SJSA1 (cell line): Measurements from ENCODE around the gene CD69. TPM values are rescaled to one million over a fixed set of nuclear protein-coding genes. Genes with fewer than 3 reads are reported as not detected.

Experiments
- DNase-seq, 2 experiments: peaks; one replicate each; pipeline ENCODE4 v3.0.0-alpha.2; 2015 to 2020; ENCODE audit warnings: low spot score in 2 of 2, low read depth in 1 of 2
- H3K27ac ChIP-seq: fragments of 250-450 bp; sonication (Bioruptor Pico); 2 replicates; pipeline ENCODE4 v1.5.1; 2020; ENCODE audit warnings: mild to moderate bottlenecking, moderate library complexity
- H3K27me3 ChIP-seq: fragments of 250-450 bp; sonication (Bioruptor Pico); replicated peaks from 2 replicates; pipeline ENCODE4 v1.5.1; 2020; ENCODE audit warnings: mild to moderate bottlenecking, moderate library complexity
- H3K36me3 ChIP-seq: fragments of 250-450 bp; sonication (Bioruptor Pico); 2 replicates; pipeline ENCODE4 v1.5.1; 2020; ENCODE audit warnings: mild to moderate bottlenecking
- H3K4me1 ChIP-seq: fragments of 250-450 bp; sonication (Bioruptor Pico); replicated peaks from 2 replicates; pipeline ENCODE4 v1.6.1; 2021; ENCODE audit warnings: mild to moderate bottlenecking
- H3K4me3 ChIP-seq: fragments of 250-450 bp; sonication (Bioruptor Pico); 2 replicates; pipeline ENCODE4 v1.5.1; 2020; ENCODE audit warnings: mild to moderate bottlenecking
- H3K9me3 ChIP-seq: fragments of 250-450 bp; sonication (Bioruptor Pico); replicated peaks from 2 replicates; pipeline ENCODE4 v1.5.1; 2020; ENCODE audit warnings: mild to moderate bottlenecking
- total RNA-seq: library from RNA; depleted of rRNA; stranded (reverse); fragments of >200 nt; shearing (Covaris generic); gene quantifications from 2 replicates; pipeline ENCODE4 v1.2.3, GENCODE V29; 2014

Gene CD69
- total RNA-seq, 1 experiment from 2014 or later, result 0.13 TPM

DNA sequence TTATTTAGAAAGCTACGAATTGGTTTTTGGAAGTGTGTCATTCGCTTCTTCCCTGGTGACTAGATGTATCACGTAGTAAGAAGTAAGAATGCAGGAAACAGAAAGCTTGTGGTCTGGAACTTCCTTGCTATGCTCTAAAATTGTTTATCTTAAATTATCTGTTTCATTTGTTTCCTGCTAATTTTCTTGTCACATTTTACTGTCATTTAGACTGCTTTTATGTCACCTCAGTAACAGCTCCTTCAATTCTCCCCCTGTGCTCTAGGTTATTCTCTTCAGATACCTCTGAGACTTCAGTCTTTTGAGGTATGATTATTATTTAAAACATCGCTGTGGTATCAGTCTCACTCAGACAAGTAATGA, 699 bp upstream of the CD69 start:
- Histone ChIP-seq H3K36me3 (no peaks in the 10 kb centered on the region), H3K27me3 (no peaks in the 10 kb centered on the region), H3K4me3 (no peak overlapping the region), H3K27ac (no peak overlapping the region), H3K9me3 (no peaks in the 10 kb centered on the region), H3K4me1 (peaks cover 8% of the 10 kb centered on the region)
- DNase-seq, result no peak

DNA sequence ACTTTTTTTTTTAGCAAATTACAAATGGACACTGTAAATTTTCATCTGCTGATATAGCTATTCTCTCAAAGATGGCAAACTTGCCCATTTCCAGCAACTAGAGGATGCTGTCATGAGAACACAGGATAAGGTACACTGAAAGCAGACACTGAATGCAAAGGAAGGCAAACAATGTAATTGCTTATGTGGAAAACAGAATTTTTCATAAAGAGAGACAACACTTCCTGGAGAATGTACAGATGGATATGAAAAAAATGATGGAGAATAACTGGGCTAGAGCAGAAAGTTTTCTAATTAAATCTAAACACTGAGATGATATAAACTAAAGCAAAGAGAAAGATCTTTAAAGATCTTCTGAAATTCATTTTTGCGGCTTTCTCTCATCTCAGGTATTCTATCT, 581 bp downstream of the CD69 start:
- no peak for DNase-seq
- H3K27ac ChIP-seq, result no peak overlapping the region
- no peaks in the 10 kb centered on the region for H3K36me3 ChIP-seq
- H3K9me3 ChIP-seq, result no peaks in the 10 kb centered on the region
- H3K4me1 ChIP-seq, result peaks cover 8% of the 10 kb centered on the region
- H3K4me3 ChIP-seq, result no peak overlapping the region
- H3K27me3 ChIP-seq, result no peaks in the 10 kb centered on the region

DNA sequence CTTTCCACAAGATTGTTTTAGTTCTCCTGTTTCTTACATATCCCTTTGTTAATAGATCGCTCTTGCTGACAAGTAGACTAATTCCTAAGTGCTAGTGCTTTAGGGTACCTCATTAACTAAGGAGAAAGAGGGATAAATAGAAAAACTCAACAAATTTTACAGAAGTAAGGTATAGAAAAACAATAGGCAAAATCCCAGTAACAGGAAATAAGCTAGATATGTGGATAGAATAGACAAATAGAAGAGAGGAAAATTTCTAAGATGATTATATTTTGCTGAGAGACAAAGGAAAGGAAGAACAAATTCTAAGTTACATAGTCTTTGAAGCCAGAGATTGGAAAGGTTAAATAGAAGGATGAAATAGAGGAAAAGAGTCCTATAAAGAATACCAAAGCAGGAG, 1.0 kb downstream of the CD69 start:
- Histone ChIP-seq H3K4me1 (peaks cover 8% of the 10 kb centered on the region), H3K27me3 (no peaks in the 10 kb centered on the region), H3K9me3 (no peaks in the 10 kb centered on the region), H3K27ac (no peak overlapping the region), H3K36me3 (no peaks in the 10 kb centered on the region), H3K4me3 (no peak overlapping the region)
- no peak for DNase-seq

DNA sequence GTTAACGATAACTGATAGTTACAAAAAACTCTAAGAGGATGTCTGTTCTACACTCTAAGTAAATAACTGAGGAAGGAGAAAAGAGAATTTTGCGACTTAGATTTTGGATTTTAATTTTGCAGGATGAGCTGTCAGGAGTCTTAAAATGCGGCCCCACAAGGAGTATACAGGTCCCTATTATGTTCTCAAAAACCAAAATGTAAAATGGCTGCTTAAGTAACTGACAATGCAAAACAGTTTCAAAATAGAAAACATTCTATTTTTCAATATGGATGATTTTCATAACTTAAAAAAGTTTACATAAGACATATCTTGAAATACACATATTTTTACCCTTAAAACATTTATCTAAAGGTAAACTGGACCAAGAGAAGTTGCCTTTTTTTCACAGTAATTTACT, 2.6 kb downstream of the CD69 start:
- Histone ChIP-seq H3K27ac (no peak overlapping the region), H3K4me1 (peaks cover 8% of the 10 kb centered on the region), H3K9me3 (no peaks in the 10 kb centered on the region), H3K4me3 (no peak overlapping the region), H3K27me3 (no peaks in the 10 kb centered on the region), H3K36me3 (no peaks in the 10 kb centered on the region)
- no peak for DNase-seq

DNA sequence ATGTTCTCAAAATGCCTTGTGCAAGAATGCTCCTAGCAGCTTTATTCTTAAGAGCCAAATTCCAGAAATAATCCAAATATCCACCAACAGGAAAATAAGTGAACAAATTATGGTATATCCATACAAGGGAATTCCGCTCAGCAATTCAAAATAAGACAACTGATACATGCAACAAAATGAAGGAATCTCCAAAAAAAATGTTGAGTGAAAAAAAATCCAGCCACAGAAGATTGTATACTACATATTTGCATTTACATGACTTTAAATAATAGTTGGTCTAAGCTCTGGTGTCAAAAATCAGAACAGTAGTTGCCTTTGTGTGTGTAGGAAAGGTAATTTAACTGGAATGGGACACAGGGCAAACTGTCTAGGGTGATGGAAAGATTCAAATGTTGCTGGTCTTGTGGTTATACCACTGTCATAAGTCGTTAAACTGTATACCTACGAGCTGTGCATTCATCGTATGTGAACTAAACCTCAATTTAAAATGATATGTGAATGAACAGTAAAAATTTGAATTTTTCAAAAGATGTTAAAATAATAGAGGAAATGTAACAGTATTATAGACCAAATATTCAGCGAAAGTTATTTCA, 3.2 kb downstream of the CD69 start:
- H3K4me3 ChIP-seq, result no peak overlapping the region
- H3K27ac ChIP-seq, result no peak overlapping the region
- no peak for DNase-seq
- no peaks in the 10 kb centered on the region for H3K36me3 ChIP-seq
- no peaks in the 10 kb centered on the region for H3K27me3 ChIP-seq
- H3K9me3 ChIP-seq, result no peaks in the 10 kb centered on the region
- H3K4me1 ChIP-seq, result peaks cover 8% of the 10 kb centered on the region

DNA sequence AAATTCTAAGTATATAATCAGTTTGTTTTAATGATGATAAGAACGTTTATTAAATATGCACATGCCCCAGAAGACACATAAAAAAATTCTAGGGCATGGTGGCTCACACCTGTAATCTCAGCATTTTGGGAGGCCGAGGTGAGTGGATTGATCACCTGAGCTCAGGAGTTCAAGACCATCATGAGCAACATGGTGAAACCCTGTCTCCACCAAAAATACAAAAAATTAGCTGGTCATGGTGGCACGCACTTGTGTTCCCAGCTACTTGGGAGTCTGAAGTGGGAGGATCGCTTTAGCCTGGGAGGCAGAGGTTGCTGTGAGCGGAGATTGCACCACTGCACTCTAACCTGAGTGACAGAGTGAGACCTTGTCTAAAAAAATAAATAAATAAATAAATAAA, 4.0 kb downstream of the CD69 start:
- Histone ChIP-seq H3K4me3 (no peak overlapping the region), H3K4me1 (peaks cover 8% of the 10 kb centered on the region), H3K27me3 (no peaks in the 10 kb centered on the region), H3K36me3 (no peaks in the 10 kb centered on the region), H3K9me3 (no peaks in the 10 kb centered on the region), H3K27ac (no peak overlapping the region)
- DNase-seq, result no peak

DNA sequence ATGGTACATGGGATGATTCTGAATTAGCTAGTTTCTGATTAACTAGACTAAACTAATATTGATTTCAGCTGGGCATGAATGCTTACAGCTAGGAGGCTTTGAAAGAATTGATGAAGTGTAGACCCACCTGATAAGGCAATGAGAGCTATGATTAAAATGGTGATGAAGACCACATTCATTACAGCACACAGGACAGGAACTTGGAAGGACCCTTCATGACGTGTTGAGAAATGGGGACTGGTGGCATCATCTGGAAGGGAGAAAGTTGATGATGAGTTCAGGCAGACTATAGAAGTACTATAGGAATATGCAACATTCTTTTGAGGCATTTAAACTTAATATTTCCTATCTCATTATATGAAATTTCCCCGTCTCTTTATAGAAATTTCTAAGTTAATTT, 4.5 kb downstream of the CD69 start:
- Histone ChIP-seq H3K9me3 (no peaks in the 10 kb centered on the region), H3K4me3 (no peak overlapping the region), H3K4me1 (peaks cover 7% of the 10 kb centered on the region), H3K27me3 (no peaks in the 10 kb centered on the region), H3K36me3 (no peaks in the 10 kb centered on the region), H3K27ac (no peak overlapping the region)
- no peak for DNase-seq

DNA sequence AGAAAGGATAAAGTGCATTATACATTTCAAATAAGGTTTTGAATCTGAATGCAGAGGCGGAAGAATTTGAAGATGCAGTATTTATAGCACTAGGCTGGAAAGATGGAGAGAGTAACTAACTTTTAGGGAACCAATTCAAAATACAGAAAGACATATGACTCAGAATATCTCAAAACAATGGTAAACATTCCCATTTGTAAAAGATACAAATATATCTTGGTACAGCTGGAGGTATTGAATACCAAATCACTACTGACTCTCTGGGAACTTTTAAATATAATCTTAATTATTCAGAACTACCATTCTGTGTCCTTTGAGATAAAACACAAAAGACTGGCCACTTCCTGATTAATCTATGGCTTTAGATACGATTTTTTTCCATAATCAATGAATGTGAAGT, 5.1 kb downstream of the CD69 start:
- Histone ChIP-seq H3K9me3 (no peaks in the 10 kb centered on the region), H3K27me3 (no peaks in the 10 kb centered on the region), H3K27ac (no peak overlapping the region), H3K36me3 (no peaks in the 10 kb centered on the region), H3K4me3 (no peak overlapping the region), H3K4me1 (peaks cover under 1% of the 10 kb centered on the region)
- DNase-seq, result no peak

DNA sequence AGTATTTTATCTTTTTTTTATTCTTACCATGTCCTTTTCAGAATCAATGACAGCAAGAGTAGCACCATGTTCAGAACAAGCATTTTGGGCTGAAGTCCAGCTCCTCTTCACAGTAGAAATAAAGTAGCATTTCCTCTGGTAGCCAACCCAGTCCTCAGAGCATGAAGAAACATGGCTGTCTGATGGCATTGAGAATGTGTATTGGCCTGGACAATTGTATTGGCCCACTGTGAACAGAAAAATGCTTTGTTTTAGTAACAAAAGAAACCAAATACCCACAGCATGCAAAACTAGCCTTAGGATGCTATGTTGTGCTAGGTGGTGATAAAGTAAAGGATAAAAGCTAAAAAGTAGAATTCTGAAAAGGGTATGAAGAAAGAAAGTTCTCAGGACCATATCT, 5.7 kb downstream of the CD69 start:
- Histone ChIP-seq H3K27ac (no peak overlapping the region), H3K9me3 (no peaks in the 10 kb centered on the region), H3K36me3 (no peaks in the 10 kb centered on the region), H3K27me3 (no peaks in the 10 kb centered on the region), H3K4me3 (no peak overlapping the region), H3K4me1 (0 out of 2 replicates have a peak, but pooled peaks cover 4% of the 10 kb centered on the region)
- DNase-seq, result no peak

DNA sequence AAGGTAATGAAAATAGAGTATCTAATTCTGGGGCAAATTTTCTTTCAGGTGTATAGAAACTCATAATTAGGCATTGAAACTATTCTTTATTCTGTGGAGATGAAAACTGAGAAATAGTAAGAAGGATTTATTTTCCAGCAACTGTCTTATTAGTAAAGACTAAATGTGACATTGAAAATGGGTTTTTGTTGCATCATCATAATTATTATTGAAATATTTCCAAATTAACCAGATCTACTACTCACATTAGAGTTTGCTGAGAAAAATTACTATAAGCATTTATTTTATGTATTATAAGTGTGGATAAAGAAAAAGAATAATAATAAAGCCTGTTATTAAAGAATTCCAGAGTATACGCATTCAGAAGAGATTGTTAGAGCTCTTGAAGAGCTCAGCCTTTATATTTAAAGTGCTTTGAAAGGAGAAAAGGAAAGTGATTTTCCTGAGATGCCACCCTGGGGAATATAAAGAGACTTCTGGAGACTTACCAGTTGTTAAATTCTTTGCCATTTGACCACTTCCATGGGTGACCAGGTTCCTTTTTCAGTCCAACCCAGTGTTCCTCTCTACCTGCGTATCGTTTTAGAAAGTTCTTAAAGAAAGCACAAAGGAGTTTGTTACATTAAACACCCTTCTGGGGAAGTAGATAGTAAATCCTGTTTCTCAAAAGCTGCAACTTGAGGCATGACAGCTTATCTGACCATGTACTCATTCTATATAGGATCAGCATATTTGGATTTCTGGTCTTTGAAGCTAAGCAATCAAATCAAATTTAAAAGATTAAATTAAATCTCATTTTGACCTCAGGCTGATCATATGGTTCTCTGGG, 6.4 kb downstream of the CD69 start:
- Histone ChIP-seq H3K4me3 (no peak overlapping the region), H3K9me3 (no peaks in the 10 kb centered on the region), H3K27me3 (no peaks in the 10 kb centered on the region), H3K4me1 (0 out of 2 replicates have a peak, but pooled peaks cover 4% of the 10 kb centered on the region), H3K27ac (no peak overlapping the region), H3K36me3 (no peaks in the 10 kb centered on the region)
- no peak for DNase-seq

DNA sequence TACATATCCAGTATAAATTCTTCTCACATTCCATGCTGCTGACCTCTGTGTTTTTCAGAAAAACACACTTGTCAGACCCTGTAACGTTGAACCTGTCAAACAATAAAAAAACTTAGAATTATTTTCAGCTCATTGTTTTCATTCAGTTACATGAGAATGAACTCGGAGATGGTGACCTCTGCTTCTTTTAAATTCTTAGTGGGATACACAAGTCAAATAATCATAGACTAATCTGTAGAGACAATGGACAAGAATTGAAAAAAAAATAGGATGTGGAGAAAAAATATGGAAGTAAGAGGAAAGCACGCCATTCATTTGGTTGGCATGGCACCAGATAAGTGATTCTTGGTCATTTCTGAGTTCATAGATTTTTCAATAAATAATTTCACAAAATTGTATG, 7.2 kb downstream of the CD69 start:
- no peak for DNase-seq
- Histone ChIP-seq H3K27me3 (no peaks in the 10 kb centered on the region), H3K4me1 (0 out of 2 replicates have a peak, but pooled peaks cover 4% of the 10 kb centered on the region), H3K27ac (no peak overlapping the region), H3K9me3 (no peaks in the 10 kb centered on the region), H3K4me3 (no peak overlapping the region), H3K36me3 (no peaks in the 10 kb centered on the region)

DNA sequence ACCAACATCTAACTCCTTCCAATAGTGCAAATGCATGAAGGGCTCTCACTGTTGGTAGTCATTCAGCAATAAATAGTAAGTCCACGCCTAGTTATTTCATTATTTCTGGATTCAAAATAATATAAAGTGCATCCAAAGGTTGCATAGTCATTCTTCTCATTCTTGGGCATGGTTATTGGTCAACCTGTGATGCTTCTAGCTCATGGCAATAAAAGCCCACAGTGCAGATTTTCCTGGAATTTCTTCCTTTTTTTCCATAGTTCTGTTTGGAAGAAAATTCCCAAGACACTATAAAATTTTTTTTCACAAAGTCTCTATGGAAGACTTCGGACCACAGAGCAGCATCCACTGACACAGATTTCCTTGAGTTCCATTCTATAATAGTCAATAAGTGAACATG, 7.6 kb downstream of the CD69 start:
- Histone ChIP-seq H3K36me3 (no peaks in the 10 kb centered on the region), H3K27me3 (no peaks in the 10 kb centered on the region), H3K27ac (no peak overlapping the region), H3K9me3 (no peaks in the 10 kb centered on the region), H3K4me3 (no peak overlapping the region), H3K4me1 (0 out of 2 replicates have a peak, but pooled peaks cover 4% of the 10 kb centered on the region)
- DNase-seq, result no peak

DNA sequence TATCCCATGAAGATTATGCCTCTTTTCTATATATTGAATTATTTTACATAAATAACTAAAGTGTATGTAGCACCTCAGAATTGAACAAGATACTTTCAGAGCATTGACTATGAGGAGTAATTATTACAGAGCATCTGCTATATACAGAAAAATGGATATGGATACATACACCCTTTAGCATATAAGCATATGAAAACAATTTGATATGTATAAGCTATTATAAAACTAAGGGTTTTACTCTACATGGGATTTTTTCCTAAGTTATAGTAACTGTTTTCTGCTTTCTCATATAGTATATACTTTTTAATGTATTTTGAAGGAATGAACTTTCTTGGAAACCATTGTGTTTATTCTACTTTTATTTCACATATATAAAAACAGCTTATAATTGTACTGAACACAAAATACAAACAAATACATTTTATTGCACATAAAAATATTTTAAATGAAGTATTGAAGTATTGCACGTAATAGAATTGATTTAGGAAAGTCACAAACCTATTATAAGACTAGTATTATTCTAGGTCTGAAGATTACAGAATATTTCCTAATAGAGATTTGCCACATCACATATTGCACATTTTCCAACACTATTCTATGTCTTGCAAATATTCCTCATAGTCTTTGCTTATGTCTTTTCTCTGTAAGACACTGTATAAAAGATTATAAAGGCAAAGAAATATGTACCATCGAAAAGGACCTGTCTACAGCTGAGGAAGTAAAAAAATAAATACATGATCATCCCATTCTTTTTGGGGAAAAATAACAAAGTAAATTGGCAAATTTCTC, 8.4 kb downstream of the CD69 start:
- Histone ChIP-seq H3K36me3 (no peaks in the 10 kb centered on the region), H3K27ac (no peak overlapping the region), H3K9me3 (no peaks in the 10 kb centered on the region), H3K4me3 (no peak overlapping the region), H3K4me1 (0 out of 2 replicates have a peak, but pooled peaks cover 4% of the 10 kb centered on the region), H3K27me3 (no peaks in the 10 kb centered on the region)
- DNase-seq, result no peak
